ENCODE data around the gene RHEBL1.

- TF ChIP-seq EZH2phosphoT487 (IDR thresholded peaks at IDR 0.05; ENCODE audit: insufficient read depth, low read depth) (no peak), EZH2 (IDR thresholded peaks at IDR 0.05; ENCODE audit: insufficient read depth, poor library complexity, severe bottlenecking) (no peak)
These were observed 3.7 kb downstream of the RHEBL1 start for GRCh38 chr12:49066120-49066519.

All from GM23248 (cell line).